ENCODE measurements around the gene PYURF. TPM values are rescaled to one million over a fixed set of nuclear protein-coding genes. Genes with fewer than 3 reads are reported as not detected.

PYURF gene
- total and polyA plus RNA-seq, 10 of the 15 experiments (the other 5 are each of a cell fraction or from before 2014, with no cell fraction given) = 16.7 to 181 (median 79.6) TPM

- ChIA-PET CTCF (interaction anchor here (0.8 to 10.0 kb wide), 12 partner anchors 8 to 667 kb away, joined by 3 to 172 read pairs (median 6); partner anchors contain the start of genes HERC6 and PYURF), POLR2A (interaction anchor here (0.5 to 1.1 kb wide), 2 partner anchors 13 to 211 kb away, joined by 3 to 4 read pairs; no protein-coding TSS in a partner anchor), RAD21 (ENCODE audit: unreplicated experiment) (interaction anchor here (0.7 to 7.0 kb wide), 4 partner anchors 138 to 673 kb away, joined by 4 to 106 read pairs (median 8); partner anchors contain the start of gene HERC6), SMC1A (ENCODE audit: uncharacterized antibody, unreplicated experiment) (interaction anchor here (0.7 to 7.6 kb wide), 9 partner anchors 61 to 306 kb away, joined by 3 to 112 read pairs (median 4); partner anchors contain the start of gene HERC6)
- no peak overlapping the region for H3K4me3 ChIP-seq
- peaks cover 6% of the 10 kb centered on the region for H3K79me2 ChIP-seq (ENCODE audit: control insufficient read depth, insufficient read depth, low read length)
- FAIRE-seq (no peak), ATAC-seq (no peak), DNase-seq (ENCODE audit: low read depth, low spot score) (no peak)
- no peak overlapping the region for H2AFZ ChIP-seq (ENCODE audit: control insufficient read depth, low read depth, low read length)
- no TSS peak for BruUV-seq (replicated peaks)
- H3K9me3 ChIP-seq (replicated peaks; ENCODE audit: control insufficient read depth, insufficient read depth, low read length) = no peaks in the 10 kb centered on the region
- no peak for TF ChIP-seq BCL3 (IDR thresholded peaks at IDR 0.05; ENCODE audit: borderline replicate concordance, insufficient read depth, low read depth, low read length, poor library complexity, severe bottlenecking)
- TF ChIP-seq TBL1XR1 (IDR thresholded peaks at IDR 0.05; ENCODE audit: low read depth, low read length) = no peak
- TF ChIP-seq RB1 (IDR thresholded peaks at IDR 0.05; ENCODE audit: borderline replicate concordance) = no peak
- TF ChIP-seq BACH1 (IDR thresholded peaks at IDR 0.05; ENCODE audit: borderline replicate concordance) = no peak
- no peak for TF ChIP-seq NFIC (IDR thresholded peaks at IDR 0.05; ENCODE audit: low read depth, low read length)
- H3K36me3 ChIP-seq (ENCODE audit: control insufficient read depth in 2 of 2, insufficient read depth in 2 of 2, low read length in 1 of 2) = peaks cover 0 to 18% of the 10 kb centered on the region in 2 experiments; a peak in 2 of 4 replicates
- H3K27me3 ChIP-seq (replicated peaks in 1 of 2; ENCODE audit: control insufficient read depth in 2 of 2, insufficient read depth in 2 of 2, low read length in 1 of 2) = no peaks in the 10 kb centered on the region
- intact Hi-C loops (cut with micrococcal nuclease; ENCODE audit: unreplicated experiment) = loop anchor here (5.0 kb wide), 1 partner anchor 669 kb away; no protein-coding TSS in a partner anchor
- no peak overlapping the region for H3K4me2 ChIP-seq (ENCODE audit: control insufficient read depth, insufficient read depth)
- H3K9ac ChIP-seq (ENCODE audit: control insufficient read depth, insufficient read depth, low read length) = no peak overlapping the region
- no peak overlapping the region for H3K27ac ChIP-seq (ENCODE audit: control insufficient read depth, insufficient read depth)
- WGBS (ENCODE audit: insufficient coverage, insufficient replicate concordance, low lambda C conversion rate, missing lambda C conversion rate) = 91% methylated on average over 3 of the region's 3 CpGs
- in situ Hi-C loops (cut with MboI) = loop anchor here (5.0 to 25.0 kb wide), 5 partner anchors 144 to 829 kb away; no protein-coding TSS in a partner anchor
- H4K20me1 ChIP-seq (ENCODE audit: control insufficient read depth, insufficient read depth) = no peaks in the 10 kb centered on the region
- no peaks in the 10 kb centered on the region for H3K4me1 ChIP-seq (ENCODE audit: control insufficient read depth, insufficient read depth, low read length)
Observed at GRCh38 chr4:88516746-88517145, 6.8 kb downstream of the PYURF start.
